ENCODE measurements around the gene TNPO3. TPM values are rescaled to one million over a fixed set of nuclear protein-coding genes. Genes with fewer than 3 reads are reported as not detected.

The TNPO3 gene
- total RNA-seq, 1 donor from 2014 or later, result 50.9 TPM

DNA sequence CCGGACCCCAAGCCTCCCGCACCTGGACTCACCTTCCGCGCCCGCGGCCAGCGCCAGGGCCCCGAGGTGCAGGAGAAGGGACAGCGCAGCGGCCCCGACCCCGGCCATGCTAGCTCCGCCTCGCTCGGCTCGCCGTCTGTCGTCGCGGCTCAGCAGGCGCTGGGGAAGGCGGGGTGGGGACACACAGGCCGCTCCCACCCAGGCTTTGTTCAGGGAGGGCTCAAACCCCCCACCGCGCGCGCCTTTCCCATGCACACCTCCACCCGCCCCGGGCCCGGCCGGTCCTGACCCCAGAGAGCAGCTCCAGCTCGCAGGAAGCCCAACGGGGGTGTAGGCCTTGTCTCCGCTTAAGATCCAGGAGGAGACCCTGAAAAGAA, 144.4 kb downstream of the TNPO3 start, which contains the start of gene KCP:
Gene KCP, minus strand, starts transcription at position 141 of the 377 bp plus-strand sequence. Its CDS starts 33 bp downstream, at position 108.
- DNase-seq (ENCODE audit: low read depth), result no peak

DNA sequence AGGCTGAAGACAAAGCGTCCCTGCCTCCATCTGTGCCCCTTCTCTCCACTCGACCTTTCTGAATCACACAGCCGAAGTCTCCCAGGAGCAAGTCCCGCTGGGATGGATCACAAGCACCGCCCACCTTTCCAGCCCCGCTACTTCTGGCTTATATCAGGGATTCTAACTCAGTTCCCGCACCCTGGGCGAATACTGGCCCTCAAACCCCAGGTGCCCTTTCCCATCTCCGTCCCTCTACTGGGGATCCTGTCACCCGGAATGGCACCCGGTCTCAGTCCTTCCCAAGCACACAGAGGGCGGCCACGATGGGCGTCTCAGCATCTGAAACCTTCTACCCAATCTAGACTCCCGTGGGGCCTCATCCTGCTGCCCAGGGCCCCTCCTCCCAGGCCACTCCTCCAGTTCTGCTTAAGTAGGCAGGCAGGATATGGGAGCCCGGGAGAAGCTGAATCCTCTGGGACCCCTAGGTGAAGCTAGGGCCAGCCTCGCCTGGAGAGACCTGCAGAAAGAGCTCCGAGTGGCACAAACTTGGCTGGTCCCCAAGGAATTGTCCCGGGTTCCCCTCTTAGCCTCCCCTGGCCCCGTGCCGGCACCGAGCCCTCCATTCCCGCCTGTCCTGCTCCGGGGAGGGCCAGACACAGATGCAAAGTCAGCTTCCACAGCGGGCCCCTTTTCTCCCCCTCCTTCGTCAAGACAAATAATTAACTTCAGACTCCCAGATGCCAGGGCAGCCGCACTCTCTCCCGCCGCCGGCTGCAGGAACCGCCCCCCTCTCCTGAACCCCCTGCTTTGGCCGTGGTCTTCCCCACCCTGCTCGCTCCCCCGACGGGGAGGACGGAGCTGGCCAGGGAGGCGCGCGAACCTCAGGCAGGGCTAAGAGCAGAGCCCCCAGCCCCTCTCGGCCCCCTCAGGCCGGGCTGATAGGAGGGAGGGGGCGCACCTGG, 145.0 kb downstream of the TNPO3 start:
- no peak for DNase-seq (ENCODE audit: low read depth)

DNA sequence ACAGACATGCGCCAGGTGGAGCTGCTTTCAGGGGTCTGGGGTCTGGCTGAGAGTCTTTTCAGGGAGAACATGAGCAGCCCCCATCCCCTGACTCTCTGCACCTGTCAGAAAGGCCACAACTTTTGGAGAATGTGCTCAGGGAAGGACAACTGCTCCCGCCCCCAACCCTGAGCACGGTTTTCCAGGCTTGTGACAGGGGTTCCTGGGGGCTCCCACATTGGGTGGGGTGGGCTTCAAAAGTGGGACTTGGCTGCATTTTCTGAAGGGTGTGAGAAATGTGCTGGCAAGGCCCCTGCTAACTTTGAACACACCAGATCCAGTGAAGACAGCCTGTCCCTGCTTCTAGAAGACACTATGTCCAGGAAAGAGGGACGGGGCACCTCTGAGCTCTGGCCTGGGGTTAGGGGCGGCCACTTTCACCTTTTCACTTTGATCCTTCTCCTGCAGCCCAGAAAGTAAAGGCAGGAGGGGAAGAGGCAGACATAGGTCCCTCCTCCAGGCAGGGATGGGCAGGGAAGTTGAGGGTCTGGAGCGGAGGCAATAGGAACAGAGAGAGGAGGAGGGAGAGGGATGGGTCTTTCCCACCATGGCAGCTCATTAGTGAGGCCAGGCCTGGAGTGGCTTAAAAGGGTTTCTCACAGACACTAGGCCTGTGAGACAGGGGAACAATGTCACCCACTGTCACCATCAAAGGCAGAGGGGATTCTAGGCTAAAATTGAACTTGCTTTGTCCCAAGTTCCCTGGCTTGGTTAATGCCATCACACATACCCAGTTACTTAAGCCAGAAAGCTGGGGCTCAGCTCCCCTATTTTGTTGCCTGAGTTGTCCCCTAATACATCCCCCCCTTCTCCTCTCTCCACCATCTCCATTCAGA, 145.9 kb downstream of the TNPO3 start:
- no peak for DNase-seq (ENCODE audit: low read depth)

DNA sequence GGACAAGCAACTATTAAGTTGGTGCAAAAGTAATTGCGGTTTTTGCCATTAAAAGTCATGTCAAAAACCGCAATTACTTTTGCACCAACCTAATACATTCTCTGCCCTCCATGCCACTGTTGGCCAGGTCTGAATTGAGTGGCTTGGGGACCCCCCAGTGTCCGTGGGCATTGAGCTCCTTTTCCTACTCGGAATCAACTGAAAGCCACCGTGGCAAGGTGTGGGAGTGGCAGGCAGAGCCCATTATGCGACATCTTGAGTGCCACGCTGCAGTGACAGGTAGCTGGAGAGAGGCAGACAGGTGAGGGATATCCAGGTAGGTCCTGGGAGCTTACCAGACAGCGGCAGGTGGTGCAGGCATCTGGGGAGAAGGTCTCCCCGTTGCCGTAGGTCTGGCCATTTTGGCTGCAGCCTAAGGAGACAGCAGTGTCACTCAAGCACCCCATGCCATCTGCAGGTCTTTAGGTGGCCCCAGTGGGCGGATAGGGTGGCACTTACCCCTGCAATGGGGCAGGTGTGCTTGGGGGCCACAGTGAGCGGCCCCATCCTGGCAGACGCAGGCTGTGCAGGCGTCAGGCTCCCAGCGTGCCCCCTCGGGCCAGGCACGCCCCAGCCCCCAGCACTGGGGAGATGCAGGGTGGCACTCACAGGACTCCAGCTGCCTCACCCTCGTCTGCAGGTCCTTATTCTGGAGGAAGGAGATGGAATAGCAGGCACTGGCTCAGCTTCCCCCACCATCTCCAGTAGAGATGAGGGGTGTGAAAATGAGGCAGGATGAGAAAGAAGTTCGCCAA, 147.9 kb downstream of the TNPO3 start:
- DNase-seq (ENCODE audit: low read depth), result no peak

DNA sequence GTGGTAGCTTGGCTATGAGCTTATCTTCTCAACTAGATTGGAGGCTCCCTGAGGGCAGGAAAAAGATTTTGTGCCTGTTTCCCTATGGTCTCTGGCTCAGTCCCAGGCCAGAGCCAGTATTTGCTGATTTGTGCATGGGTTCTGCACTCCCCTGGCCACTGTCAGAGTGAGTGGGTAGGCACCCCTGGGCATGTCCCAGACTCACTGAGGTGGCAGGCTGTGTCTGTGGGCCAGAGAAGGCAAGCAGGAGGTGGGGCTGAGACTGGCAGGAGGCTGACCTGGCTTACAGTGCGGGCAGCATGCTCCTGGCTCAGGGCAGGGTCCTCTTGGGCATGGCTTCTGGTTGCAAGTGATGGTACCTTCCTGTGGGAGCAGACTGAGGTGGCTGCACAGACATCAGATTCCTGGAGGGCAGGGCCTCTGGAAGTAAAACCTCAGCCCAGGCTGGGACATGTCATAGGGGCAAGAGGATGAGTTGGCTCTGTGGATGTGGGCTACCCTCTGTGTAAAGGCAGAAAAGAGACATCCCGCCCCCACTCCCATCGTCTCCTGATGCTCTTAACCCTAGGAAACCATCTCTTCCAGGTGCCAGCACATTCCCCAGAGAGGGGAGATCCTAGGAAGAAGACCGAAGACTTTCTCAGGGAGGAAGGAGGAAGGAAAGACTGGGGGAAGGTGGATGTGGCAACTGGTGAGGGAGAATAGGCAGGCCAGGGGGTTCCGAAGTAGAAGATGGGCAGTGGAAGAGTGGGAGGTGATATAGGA, 148.7 kb downstream of the TNPO3 start:
- DNase-seq (ENCODE audit: low read depth), result no peak

DNA sequence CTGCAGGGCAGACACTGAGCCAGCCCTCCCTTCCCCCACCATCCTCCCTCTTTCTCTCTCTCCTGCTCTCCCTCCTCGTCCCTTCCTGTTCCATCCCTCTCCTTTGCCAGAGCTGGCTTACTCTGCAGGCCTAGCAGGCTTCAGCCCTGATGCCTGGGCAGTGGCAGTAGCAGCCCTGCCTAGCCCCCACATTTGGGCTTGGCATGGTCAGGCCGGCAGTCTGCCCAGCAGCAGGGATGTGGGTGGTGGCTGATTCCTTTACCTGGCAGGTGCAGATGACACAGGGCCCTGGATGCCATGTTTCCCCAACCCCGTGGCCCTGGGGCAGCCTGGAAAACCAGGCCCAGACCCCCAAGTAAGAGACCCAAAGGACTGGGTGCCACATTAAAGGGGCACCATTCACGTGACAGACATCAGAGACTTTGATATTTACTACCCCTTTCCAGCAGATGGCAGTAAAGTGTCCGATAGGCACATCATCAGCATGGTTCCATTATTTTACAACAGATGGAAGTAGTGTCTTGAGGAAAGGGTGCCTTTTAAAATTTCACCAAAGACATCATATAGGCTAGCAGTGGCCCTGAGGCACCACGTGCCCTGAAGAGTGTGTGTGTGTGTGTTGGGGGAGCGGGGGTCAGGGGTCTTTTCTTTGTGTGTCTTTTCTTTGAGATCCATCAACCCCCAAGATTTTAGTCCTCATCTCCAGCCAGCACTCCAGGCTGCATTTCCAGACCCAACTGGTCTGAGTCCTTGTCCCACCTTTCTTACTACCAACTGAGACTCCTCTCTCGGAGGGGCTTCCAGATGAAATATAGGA, 150.3 kb downstream of the TNPO3 start:
- DNase-seq (ENCODE audit: low read depth), result peak; percentile 75

Other genes with a start within 250 kb of the TNPO3 start
- gene FLNC, start 224.7 kb downstream of the TNPO3 start, total RNA-seq, result 703 and 1,085 TPM in 2 replicates
- gene ATP6V1F, start 192.3 kb downstream of the TNPO3 start, total RNA-seq, result 172 and 222 TPM in 2 replicates
- 0.19 and 0.42 TPM in 2 replicates for gene KCP, start 144.4 kb downstream of the TNPO3 start, total RNA-seq
- gene IRF5, start 117.2 kb downstream of the TNPO3 start, total RNA-seq, result 0.26 and 0.40 TPM in 2 replicates
- gene TSPAN33, start 89.6 kb upstream of the TNPO3 start, total RNA-seq, result 132 and 153 TPM in 2 replicates
- 2.2 and 4.3 TPM in 2 replicates for gene SMO, start 133.5 kb upstream of the TNPO3 start, total RNA-seq
- gene AHCYL2, start 169.9 kb upstream of the TNPO3 start, total RNA-seq, result 20.4 and 31.6 TPM in 2 replicates